GM10266 (cell line): ENCODE data around the gene THEMIS2.

ENCODE experiments used
- DNase-seq: peaks from one replicate; pipeline ENCODE4 v3.0.0; 2012; ENCODE audit errors: extremely low spot score
- CTCF ChIP-seq: IDR thresholded peaks from 2 replicates; pipeline ENCODE4 v1.5.1; 2012; ENCODE audit warnings: mild to moderate bottlenecking, low read depth; ENCODE audit not compliant: control insufficient read depth, insufficient read depth; ENCODE audit errors: missing control alignments

Gene THEMIS2

GRCh38 chr1:27873671-27874384 lies 1.5 kb downstream of the THEMIS2 start:
- no peak for DNase-seq
- TF ChIP-seq CTCF, result no peak

- TF ChIP-seq CTCF, result no peak
- peak; percentile 2 for DNase-seq
Measured at GRCh38 chr1:27876341-27877114, 4.2 kb downstream of the THEMIS2 start.

- no peak for TF ChIP-seq CTCF
- no peak for DNase-seq
Measured at GRCh38 chr1:27877115-27877416, 4.7 kb downstream of the THEMIS2 start.

- peak; percentile 7 for DNase-seq
- no peak for TF ChIP-seq CTCF
Measured at GRCh38 chr1:27878039-27878438, 5.7 kb downstream of the THEMIS2 start.

GRCh38 chr1:27878787-27879335 lies 6.5 kb downstream of the THEMIS2 start:
- DNase-seq, result no peak
- TF ChIP-seq CTCF, result no peak

- peak; percentile 4 for DNase-seq
- TF ChIP-seq CTCF, result no peak
Measured at GRCh38 chr1:27879374-27880082, 7.2 kb downstream of the THEMIS2 start.
